GM15510 (cell line): ENCODE measurements around the gene RPIA.

Source experiments
- POLR2A ChIP-seq: IDR thresholded peaks from 3 replicates; pipeline ENCODE4 v1.6.1; 2011; ENCODE audit warnings: borderline replicate concordance; ENCODE audit not compliant: insufficient read length; ENCODE audit errors: extremely low read depth

RPIA gene

DNA sequence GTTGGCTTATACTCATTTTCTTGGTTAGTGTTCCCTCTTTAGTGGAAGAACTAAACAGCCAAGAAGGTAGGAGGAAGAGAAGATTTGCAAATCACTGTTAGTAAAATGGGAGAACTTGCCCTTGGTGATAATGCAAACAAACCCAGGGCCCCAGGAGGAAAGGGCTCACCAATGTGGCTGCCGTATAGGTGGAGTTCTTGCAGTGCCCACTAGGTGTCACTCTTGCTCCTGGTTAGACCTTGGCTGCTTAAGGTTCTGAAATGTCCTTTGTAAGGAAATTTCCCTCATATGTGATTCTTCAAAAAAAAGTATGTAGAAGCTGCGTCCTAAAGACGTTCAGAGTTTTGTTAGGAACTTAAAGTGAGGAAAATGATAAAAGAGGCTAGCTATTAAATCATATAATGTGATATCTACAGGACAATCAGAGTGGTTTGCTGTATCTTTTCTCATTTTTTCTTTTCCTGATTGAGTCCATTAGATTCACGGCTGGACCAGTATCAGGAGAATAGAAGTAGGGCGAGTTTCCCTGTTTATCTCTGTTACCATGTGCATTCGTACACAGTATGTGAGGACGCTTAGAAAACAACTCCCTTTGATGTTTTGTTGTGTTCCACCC, 48.6 kb downstream of the RPIA start:
- no peak for TF ChIP-seq POLR2A

DNA sequence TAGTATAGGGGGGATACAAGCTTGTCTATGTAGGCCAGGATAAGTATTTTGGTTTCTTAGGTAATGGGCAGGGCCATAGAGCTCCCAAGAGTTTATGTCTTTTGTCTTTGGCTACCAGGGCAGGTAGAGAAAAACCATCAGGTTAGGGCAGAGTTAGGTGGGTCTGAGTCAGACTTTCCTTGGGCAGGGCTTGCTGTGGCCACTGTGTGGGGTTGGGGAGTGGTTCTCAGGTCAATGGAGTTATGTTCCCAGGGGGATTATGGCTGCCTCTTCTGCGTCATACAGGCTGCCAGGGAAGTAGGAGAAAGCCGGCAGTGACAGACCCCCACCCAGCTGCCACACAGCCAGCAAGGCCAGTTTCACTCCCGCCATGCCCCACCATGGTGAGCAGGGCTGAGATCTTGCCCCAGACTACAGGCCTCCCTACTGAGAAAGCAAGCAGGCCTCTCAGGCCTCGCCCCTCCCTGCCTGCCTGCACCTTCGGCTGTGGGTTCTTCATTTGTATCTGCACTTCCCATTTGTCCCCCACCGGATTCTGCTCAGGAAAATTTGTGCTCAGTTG, 55.5 kb downstream of the RPIA start:
- TF ChIP-seq POLR2A = no peak

GRCh38 chr2:88747990-88748389, 56.5 kb downstream of the RPIA start:
- TF ChIP-seq POLR2A = no peak

- TF ChIP-seq POLR2A = no peak
Measured at GRCh38 chr2:88751768-88752167, 60.3 kb downstream of the RPIA start.

- TF ChIP-seq POLR2A = no peak
Measured at GRCh38 chr2:88753833-88754584, 62.5 kb downstream of the RPIA start.

DNA sequence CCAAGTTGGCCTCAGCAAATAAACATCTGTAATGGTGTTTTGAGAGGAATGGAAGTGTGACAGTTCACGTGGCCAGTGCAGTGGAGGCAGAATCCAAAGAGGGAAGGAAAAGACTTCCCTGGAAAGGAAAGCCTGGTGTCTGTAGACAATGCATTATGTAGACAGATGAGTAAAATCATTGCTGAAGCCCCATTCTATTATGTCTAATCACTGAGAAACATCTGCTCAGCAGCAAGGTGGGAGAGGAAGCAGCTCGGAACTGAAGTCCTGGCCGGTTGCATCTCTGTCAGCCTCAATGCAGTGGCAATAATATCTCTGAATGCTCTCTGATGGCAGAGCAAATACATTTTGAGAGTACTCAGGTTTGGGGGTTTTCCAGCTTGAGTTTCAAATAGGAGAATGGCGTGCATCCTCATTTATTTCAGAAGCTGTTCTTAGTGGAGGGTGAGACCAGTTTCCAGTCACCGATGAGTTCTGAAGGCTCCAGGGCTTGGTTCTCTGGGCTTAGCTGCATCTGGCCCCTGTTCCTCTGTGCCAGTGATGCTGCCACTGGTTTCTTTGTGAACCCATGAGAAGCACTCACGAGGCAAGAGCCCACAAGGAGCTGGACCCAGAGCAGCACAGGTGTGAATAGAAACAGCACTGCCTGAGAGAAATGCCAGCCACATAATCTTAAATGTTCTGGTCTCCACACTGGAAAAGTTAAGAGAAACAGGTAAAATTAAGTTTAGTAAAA, 63.3 kb downstream of the RPIA start:
- TF ChIP-seq POLR2A = no peak

GRCh38 chr2:88755836-88756235, 64.4 kb downstream of the RPIA start:
- no peak for TF ChIP-seq POLR2A

GRCh38 chr2:88757025-88757424, 65.6 kb downstream of the RPIA start:
- TF ChIP-seq POLR2A = no peak

GRCh38 chr2:88760819-88761598, 69.5 kb downstream of the RPIA start:
- TF ChIP-seq POLR2A = no peak

DNA sequence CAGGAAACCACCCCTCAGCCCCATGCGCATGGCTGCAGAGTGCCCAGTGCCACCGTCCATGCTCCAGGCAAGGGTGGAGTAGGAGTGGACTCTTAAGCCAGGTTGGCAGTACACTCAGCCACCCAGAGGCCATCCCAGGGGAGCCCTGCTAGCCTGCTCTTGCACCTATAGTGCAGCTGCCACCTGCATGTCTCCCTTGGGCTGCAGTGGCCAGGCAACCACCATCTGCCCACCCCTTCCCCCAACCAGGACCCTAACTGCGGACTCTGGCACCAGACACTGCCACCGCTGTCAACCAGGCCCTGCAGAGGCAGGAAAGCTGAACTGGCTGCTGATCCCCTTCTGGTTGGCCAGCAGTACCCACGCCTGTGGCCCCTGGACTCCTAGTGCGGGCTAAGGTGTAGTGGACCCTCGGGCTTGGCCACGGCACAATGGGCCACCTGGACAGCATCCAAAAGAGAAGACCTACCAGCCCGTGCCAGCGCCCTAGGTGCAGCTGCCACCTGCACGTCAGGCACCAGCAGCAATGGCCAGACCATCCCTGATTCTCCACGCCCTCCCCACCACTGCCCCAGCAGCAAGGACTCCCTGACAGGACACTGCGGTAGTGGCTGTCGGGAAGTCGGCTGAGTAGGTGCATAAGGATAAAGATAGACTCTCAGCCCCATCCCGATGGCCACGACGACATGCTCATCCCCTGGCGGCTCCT, 72.8 kb downstream of the RPIA start:
- no peak for TF ChIP-seq POLR2A

DNA sequence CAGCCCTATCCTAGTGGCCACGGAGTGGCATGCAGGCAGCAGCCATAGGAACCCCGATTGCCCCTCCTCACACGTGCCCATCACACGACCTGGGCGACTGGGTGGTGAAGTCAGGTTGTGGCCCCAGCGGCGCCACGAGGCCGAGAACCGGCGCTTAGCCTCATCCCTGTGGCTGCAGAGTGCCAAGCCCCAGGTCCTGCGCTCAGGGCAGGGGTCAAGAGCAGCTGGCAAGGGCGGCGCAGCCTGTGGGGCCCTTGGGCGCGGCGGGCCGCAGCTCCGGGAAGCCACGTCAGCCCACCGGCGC, 73.3 kb downstream of the RPIA start:
- TF ChIP-seq POLR2A = no peak

DNA sequence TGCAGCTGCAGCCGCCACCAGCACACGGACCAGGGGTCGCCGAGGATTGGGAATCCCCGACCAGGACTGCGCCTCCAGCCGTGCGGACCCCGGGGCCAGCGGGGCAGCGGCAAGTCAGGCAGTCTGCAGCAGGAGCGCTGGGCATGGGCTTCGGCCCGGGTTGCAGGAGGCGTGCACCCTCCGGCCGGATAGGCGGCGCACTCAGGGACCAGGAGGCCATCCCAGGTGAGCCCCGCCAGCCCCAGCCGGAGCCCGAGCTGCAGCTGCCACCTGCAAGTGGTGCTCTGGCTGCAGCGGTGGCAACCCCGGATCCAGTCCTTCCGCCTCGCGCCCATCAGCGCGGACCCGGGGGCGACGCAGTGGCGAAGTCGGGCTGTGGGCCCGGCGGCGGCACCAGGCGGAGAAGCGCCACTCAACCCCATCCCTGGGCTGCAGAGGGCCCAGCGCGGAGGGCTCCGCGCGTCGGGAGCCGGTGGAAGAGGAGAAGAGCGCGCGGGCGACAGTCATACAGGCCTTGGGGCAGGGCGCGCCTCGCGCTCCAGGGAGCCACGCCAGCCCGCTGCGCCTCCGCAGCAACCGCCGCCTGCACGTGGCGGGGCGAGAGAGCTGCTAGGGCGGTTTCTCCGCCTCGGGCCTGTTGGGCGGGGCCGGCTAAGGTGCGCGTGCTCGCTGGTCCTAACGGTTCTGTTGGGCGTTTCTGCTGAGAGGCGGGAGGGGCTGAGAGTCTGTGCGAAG, 73.8 kb downstream of the RPIA start:
- TF ChIP-seq POLR2A = no peak

GRCh38 chr2:88770016-88770415, 78.5 kb downstream of the RPIA start:
- no peak for TF ChIP-seq POLR2A
